Measurements from ENCODE around the gene RAPGEF4. TPM values are rescaled to one million over a fixed set of nuclear protein-coding genes. Genes with fewer than 3 reads are reported as not detected.

The RAPGEF4 gene
- total RNA-seq, 2 donors from 2014 or later, result 0.19 to 0.65 TPM

DNA sequence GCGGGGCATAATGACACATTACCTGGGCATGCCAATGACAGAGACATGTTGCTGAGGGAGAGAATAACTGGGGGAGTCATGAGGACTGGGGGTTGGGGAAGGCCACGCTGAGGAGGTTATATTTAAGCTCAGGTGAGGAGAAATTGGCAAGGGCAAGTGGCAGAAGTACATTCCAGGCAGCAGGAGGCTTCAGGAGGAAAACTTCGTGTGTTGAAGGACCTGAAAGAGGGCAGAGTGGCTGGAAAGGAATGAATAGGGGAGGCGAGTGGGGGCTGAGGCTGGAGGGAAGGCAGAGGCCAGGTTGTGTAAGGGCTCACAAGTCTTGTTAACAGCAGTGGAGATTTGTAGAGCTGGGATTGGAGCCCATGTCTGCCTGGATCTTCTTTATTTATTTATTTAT lies 166.3 kb downstream of the RAPGEF4 start:
- ATAC-seq (replicated peaks in 1 of 2) (no peak), DNase-seq (no peak)
- no peaks in the 10 kb centered on the region for H3K4me1 Mint-ChIP-seq (ENCODE audit: low read depth)
- peaks cover 11% of the 10 kb centered on the region for H3K27me3 Mint-ChIP-seq (ENCODE audit: low read depth)
- no peaks in the 10 kb centered on the region for H3K9me3 Mint-ChIP-seq
- no peak overlapping the region for H3K27ac Mint-ChIP-seq
- H3K36me3 Mint-ChIP-seq (ENCODE audit: insufficient read depth in 2 of 2), result no peaks in the 10 kb centered on the region
- no peak overlapping the region for H3K4me3 Mint-ChIP-seq

DNA sequence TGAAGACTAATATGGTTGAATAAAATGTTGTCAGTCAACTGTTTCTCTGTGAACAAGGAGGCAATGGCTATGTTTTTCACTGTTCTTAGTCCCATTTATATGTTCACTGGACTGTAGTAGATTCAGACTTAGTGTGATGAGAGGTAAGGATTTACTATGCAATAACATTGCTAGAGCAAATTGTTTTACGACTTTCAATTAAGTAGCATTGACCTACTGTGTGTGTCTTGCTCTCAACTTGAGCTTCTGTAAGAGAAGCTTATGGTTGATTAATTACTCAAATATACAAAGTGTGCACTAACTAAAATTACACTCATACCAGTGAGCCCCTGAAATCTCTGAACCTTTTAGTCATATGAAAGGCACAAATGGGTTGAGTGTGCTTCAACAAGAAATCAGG lies 168.6 kb downstream of the RAPGEF4 start:
- no peaks in the 10 kb centered on the region for H3K36me3 Mint-ChIP-seq (ENCODE audit: insufficient read depth in 2 of 2)
- no peak for ATAC-seq (replicated peaks in 1 of 2)
- no peaks in the 10 kb centered on the region for H3K4me1 Mint-ChIP-seq (ENCODE audit: low read depth)
- no peak overlapping the region for H3K27ac Mint-ChIP-seq
- no peaks in the 10 kb centered on the region for H3K27me3 Mint-ChIP-seq (ENCODE audit: low read depth)
- H3K9me3 Mint-ChIP-seq, result no peaks in the 10 kb centered on the region
- no peak overlapping the region for H3K4me3 Mint-ChIP-seq
- no peak for DNase-seq

DNA sequence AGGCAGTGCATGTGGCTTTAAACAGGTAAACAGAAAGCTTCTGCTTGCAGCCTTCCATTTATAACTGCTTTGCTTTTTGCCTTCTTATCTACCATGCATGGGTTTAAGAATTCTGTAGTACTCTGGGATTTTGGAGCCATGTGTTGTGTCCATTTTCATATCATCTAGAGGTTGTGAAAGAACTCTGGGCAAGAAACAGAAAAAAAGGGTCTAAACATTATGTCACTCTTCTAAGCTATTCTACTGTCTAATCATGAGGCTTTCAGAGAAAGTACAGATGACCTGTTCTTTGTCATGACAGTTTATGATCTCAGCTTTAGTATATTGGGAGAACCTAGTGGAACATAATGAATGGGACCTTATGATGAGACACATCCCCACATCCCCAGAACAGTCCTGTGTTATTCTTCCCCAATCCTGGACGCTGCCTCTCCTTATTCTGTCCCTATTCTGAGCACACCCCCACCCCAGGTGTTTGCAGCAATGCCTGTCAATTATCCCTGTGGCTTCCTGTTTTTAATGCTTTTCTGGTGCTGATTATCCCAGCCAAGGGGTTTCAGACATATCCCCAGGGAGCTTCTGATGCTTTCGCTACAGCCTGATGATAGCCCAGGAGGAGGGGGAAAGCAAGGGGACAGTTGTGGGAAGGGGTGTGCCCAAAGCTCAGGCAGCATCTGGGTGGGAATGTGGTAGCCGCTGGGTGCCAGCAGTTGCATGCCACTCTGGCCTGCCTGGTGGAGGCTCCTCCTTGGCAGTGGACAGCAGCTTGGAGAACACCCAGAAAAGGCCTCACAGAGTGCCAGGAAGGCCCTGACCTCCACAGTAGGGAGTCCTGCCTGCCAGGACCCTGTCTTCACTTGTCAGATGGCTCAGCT lies 170.5 kb downstream of the RAPGEF4 start:
- Mint-ChIP-seq H3K27me3 (ENCODE audit: low read depth) (no peaks in the 10 kb centered on the region), H3K36me3 (ENCODE audit: insufficient read depth in 2 of 2) (no peaks in the 10 kb centered on the region), H3K4me3 (no peak overlapping the region), H3K27ac (no peak overlapping the region), H3K4me1 (ENCODE audit: low read depth) (peaks cover 14% of the 10 kb centered on the region), H3K9me3 (no peaks in the 10 kb centered on the region)
- no peak for ATAC-seq (replicated peaks in 1 of 2)
- DNase-seq, result no peak

DNA sequence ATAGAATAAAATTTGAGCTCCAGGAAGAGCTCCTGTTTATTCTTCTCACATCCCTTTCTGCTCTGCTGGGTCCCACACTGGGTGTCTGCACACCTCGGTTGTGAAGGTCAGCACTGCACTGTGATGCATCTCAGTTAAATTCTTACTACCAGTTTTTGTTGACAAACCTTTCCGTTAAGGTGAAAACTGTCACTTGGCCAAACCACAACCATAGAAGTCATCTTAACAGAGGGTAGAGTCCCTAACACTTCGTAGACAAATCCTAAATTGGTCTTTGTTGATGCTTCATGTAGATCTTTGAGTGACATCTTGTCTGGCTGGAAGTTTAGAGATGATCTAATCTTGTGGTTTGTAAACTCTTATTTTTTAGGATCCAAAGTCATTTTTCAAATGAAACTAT lies 172.6 kb downstream of the RAPGEF4 start:
- Mint-ChIP-seq H3K4me3 (no peak overlapping the region), H3K4me1 (ENCODE audit: low read depth) (peaks cover 22% of the 10 kb centered on the region), H3K36me3 (ENCODE audit: insufficient read depth in 2 of 2) (no peaks in the 10 kb centered on the region), H3K27ac (no peak overlapping the region), H3K9me3 (no peaks in the 10 kb centered on the region), H3K27me3 (ENCODE audit: low read depth) (no peaks in the 10 kb centered on the region)
- ATAC-seq (replicated peaks in 1 of 2), result peak; percentile 36 to 54
- no peak for DNase-seq

DNA sequence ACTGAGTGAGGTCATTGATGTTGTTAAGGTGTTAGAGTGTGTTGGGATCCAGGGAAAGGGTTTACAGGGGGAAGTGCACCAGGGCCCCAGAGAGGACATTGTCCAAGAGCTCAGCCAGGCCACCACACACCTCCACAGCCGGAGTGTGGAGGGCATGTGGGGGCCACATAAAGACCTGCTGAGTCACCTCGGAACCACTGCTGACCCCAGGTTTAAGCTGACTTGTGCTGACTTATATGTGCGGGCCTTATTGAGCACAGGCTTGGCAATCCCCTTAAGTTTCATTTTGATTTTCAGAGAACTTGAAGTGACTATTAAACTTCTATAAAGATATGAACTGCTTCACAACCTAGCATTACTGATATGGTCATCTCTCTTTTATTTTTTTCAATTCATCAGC lies 173.8 kb downstream of the RAPGEF4 start:
- no peak overlapping the region for H3K4me3 Mint-ChIP-seq
- no peaks in the 10 kb centered on the region for H3K9me3 Mint-ChIP-seq
- ATAC-seq (replicated peaks in 1 of 2) (peak; percentile 20 to 51), DNase-seq (no peak)
- H3K27me3 Mint-ChIP-seq (ENCODE audit: low read depth), result no peaks in the 10 kb centered on the region
- no peak overlapping the region for H3K27ac Mint-ChIP-seq
- H3K36me3 Mint-ChIP-seq (ENCODE audit: insufficient read depth in 2 of 2), result no peaks in the 10 kb centered on the region
- H3K4me1 Mint-ChIP-seq (ENCODE audit: low read depth), result peaks cover 22% of the 10 kb centered on the region

DNA sequence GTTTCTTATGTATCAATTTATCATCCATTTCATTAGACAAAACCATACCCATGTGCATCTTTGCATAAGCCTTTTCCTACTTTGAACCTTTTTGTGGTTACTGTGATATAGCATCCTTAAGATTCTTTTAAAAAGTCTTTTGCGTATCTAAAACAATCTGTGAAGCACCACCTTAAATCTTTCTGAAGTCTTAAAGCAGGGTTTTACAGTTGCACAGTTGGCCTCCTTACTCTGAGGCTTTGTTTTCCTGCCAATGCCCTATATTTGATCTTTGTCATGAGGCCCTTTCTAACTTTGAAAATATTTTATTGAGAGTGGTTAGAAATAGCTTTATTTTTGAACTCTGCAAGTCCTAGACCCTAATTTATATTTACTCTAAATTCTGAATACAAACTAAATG lies 176.6 kb downstream of the RAPGEF4 start:
- Mint-ChIP-seq H3K27ac (no peak overlapping the region), H3K4me3 (no peak overlapping the region), H3K27me3 (ENCODE audit: low read depth) (no peaks in the 10 kb centered on the region), H3K9me3 (no peaks in the 10 kb centered on the region), H3K4me1 (ENCODE audit: low read depth) (peaks cover 22% of the 10 kb centered on the region), H3K36me3 (ENCODE audit: insufficient read depth in 2 of 2) (no peaks in the 10 kb centered on the region)
- DNase-seq, result no peak
- ATAC-seq (replicated peaks in 1 of 2), result no peak

DNA sequence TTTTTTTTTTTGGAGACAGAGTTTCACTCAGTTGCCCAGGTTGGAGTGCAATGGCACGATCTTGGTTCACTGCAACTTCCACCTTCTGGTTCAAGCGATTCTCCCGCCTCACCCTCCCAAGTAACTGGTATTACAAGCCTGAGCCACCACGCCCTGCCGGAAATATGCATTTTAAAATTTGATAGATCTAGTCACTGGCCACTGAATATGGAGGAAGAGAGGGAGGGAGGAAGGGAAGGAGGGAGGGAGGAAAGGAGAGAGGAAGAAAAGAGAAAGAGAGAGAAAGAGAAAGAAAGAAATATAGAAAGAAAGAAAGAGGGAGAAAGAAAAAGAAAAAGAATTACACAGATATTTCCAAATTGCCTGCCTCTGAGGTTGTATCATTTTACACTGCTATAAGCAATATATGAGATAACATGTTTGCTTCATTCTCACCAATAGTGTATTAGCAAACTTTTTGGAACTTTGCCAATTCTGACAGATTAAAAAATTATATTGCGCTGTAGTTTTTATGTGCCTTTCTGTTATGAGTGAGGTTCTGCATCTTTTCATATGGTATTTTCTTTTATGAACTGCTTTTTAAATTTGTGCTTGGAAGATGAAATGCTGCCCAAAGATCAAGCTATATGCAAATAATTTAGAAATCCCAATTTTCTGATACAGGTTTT lies 178.8 kb downstream of the RAPGEF4 start:
- no peak overlapping the region for H3K4me3 Mint-ChIP-seq
- no peaks in the 10 kb centered on the region for H3K36me3 Mint-ChIP-seq (ENCODE audit: insufficient read depth in 2 of 2)
- ATAC-seq (replicated peaks in 1 of 2) (no peak), DNase-seq (no peak)
- H3K9me3 Mint-ChIP-seq, result no peaks in the 10 kb centered on the region
- H3K27ac Mint-ChIP-seq, result no peak overlapping the region
- peaks cover under 1% of the 10 kb centered on the region for H3K27me3 Mint-ChIP-seq (ENCODE audit: low read depth)
- peaks cover 21% of the 10 kb centered on the region for H3K4me1 Mint-ChIP-seq (ENCODE audit: low read depth)

DNA sequence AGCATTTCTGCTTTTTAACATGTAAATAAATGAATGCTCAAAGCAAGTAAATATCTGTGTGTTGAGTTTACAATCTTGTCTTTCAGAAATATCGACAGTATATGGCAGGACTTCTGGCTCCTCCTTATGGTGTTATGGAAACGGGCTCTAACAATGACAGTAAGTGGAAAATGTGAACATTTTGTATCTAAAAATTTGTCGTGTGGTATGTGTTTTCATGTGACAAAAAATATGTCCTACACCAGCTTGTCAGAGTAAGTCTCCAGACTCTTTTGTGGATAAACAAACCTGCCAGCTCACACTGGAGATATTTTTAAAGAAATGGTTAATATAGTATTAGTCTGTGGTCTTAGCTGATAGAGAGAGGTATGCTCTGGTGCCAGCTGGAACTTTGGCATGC lies 182.1 kb downstream of the RAPGEF4 start:
- Mint-ChIP-seq H3K4me1 (ENCODE audit: low read depth) (peaks cover 6% of the 10 kb centered on the region), H3K27ac (no peak overlapping the region), H3K4me3 (no peak overlapping the region), H3K27me3 (ENCODE audit: low read depth) (peaks cover 6% of the 10 kb centered on the region), H3K36me3 (ENCODE audit: insufficient read depth in 2 of 2) (no peaks in the 10 kb centered on the region), H3K9me3 (no peaks in the 10 kb centered on the region)
- ATAC-seq (replicated peaks in 1 of 2), result no peak
- DNase-seq, result no peak

DNA sequence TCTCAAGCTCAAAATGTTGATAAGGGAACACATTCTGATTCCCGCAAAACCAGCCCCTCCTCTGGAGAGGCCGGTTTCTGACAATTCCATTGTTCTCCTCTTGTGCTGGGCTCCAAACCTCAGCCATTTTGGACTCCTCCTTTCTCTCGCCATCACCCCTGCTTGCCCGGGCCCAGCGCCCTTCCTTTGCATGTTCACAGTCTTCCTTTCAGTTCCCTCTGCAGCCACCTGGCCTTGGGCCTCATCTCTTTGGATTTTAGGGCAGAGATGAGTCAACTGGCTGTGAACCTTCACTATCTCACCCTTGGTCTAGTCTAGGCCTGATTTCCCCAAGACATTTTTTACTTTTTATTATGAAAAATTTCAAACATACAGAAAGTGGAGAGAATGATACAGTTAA lies 184.1 kb downstream of the RAPGEF4 start:
- no peak for DNase-seq
- Mint-ChIP-seq H3K9me3 (no peaks in the 10 kb centered on the region), H3K27me3 (ENCODE audit: low read depth) (peaks cover 6% of the 10 kb centered on the region), H3K4me1 (ENCODE audit: low read depth) (no peaks in the 10 kb centered on the region), H3K4me3 (no peak overlapping the region), H3K36me3 (ENCODE audit: insufficient read depth in 2 of 2) (no peaks in the 10 kb centered on the region), H3K27ac (no peak overlapping the region)
- no peak for ATAC-seq (replicated peaks in 1 of 2)

DNA sequence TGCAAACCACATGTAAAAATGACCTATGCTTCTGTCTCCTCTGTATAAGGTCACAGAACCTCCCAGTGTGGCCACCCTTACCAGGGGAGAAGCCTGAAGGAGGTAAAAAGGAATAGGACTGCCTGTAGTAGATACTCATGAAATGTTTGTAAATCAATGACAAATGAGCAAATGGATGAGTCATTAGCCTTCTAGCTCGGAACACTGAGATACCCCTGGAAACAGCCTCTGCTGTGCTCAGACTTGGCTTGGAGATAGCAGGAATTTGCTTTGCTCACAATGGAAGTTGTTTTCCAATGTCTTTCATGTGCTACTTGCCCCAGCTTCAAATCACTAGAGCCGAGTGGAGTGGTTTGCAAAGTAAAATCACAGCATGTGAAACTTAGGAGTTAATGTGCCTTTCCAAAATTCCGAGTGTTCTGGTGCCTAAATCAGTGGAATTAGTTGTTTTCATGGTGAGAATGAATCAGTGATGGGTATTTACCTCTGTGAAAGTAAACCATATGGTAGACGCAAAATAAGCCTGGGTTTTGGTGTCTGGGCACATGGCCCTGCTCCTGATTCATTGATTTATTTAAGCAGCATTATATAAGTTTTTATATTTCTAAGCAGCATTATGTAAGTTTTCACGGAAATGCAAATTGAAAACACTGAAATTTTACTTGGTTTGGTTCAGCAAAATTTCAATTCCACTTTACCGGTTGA lies 186.0 kb downstream of the RAPGEF4 start:
- Mint-ChIP-seq H3K4me3 (no peak overlapping the region), H3K9me3 (no peaks in the 10 kb centered on the region), H3K27me3 (ENCODE audit: low read depth) (peaks cover 17% of the 10 kb centered on the region), H3K27ac (no peak overlapping the region), H3K36me3 (ENCODE audit: insufficient read depth in 2 of 2) (no peaks in the 10 kb centered on the region), H3K4me1 (ENCODE audit: low read depth) (no peaks in the 10 kb centered on the region)
- DNase-seq (no peak), ATAC-seq (replicated peaks in 1 of 2) (no peak)

DNA sequence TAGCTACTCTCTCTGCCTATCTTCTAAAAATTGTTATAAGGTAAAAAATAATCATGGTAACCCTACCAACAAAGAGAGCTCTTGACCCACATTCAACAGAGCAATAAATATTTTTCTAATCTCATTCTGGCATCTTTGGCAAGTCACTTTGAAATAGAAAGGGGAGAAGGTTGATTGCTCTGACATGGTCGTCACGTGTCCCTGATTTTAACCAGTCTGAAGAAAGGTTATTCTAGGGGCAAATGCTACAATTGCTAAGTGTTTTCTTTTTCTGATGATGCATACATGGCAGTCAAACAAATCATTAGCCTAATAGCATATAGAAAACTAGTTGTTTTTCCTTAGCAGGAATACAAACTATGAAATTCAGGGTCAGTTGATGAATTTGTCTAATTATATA lies 186.7 kb downstream of the RAPGEF4 start:
- H3K4me1 Mint-ChIP-seq (ENCODE audit: low read depth), result no peaks in the 10 kb centered on the region
- no peaks in the 10 kb centered on the region for H3K36me3 Mint-ChIP-seq (ENCODE audit: insufficient read depth in 2 of 2)
- H3K27me3 Mint-ChIP-seq (ENCODE audit: low read depth), result peaks cover 17% of the 10 kb centered on the region
- no peak overlapping the region for H3K4me3 Mint-ChIP-seq
- ATAC-seq (replicated peaks in 1 of 2) (no peak), DNase-seq (no peak)
- H3K27ac Mint-ChIP-seq, result no peak overlapping the region
- no peaks in the 10 kb centered on the region for H3K9me3 Mint-ChIP-seq

DNA sequence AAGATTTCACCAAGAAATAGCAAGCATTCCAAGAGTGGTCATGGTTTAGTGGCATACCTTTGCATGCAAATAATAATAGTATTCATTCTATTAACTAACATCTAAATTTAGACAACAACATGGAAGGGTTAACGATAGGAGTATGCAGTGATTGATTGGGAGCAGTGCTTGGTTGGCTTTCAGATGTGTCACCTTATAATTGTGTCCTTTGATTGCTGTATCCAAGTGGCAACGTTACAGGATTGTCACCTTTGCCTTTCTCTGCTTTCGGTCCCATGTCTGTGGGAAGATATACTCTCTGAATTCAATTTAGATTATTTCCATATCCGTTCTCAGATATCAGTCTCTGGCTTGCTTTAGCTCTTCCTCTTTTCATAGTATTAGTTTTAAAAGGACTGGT lies 187.2 kb downstream of the RAPGEF4 start:
- H3K36me3 Mint-ChIP-seq (ENCODE audit: insufficient read depth in 2 of 2), result no peaks in the 10 kb centered on the region
- no peaks in the 10 kb centered on the region for H3K4me1 Mint-ChIP-seq (ENCODE audit: low read depth)
- H3K9me3 Mint-ChIP-seq, result no peaks in the 10 kb centered on the region
- H3K27me3 Mint-ChIP-seq (ENCODE audit: low read depth), result peaks cover 17% of the 10 kb centered on the region
- H3K4me3 Mint-ChIP-seq, result no peak overlapping the region
- no peak for ATAC-seq (replicated peaks in 1 of 2)
- no peak for DNase-seq
- no peak overlapping the region for H3K27ac Mint-ChIP-seq

DNA sequence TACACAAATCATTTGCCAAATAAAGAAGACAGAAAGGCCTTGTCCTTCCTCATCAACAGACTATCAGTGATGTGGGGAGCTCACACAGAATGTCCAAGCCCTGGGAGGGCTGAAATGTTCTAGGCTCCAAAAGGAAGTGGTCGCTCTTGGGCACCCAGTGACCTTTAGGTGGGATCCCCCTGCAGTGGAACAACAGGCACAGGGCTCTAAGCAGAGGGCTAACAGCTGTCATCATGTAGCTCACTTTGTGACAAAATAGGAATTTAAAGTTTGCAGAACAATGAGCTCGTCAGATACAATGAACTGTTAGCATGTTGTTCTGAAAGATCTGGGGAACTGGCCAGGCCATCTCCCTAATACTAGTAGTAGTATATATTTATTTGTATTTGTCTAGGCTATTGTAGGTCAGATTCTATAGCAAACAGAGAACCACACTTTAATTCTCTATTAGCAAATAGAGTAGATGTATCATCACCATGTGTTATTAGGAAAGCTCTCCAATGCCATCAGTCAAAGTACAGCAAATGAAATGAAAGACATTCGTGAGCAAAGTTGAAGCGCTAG lies 188.5 kb downstream of the RAPGEF4 start:
- Mint-ChIP-seq H3K27ac (no peak overlapping the region), H3K4me3 (no peak overlapping the region), H3K4me1 (ENCODE audit: low read depth) (no peaks in the 10 kb centered on the region), H3K27me3 (ENCODE audit: low read depth) (peaks cover 17% of the 10 kb centered on the region), H3K36me3 (ENCODE audit: insufficient read depth in 2 of 2) (no peaks in the 10 kb centered on the region), H3K9me3 (no peaks in the 10 kb centered on the region)
- ATAC-seq (replicated peaks in 1 of 2) (no peak), DNase-seq (no peak)

Measured in activated T-cell treated with anti-CD3 and anti-CD28 coated beads, Interleukin-2, amount 50 U/mL, for 72 hours (primary cell).